HCT116 (cell line): Measurements from ENCODE around the gene EHD3. TPM values are rescaled to one million over a fixed set of nuclear protein-coding genes. Genes with fewer than 3 reads are reported as not detected.

Experiments used
- ATAC-seq: fragments of 200-7000 bp; cut with Tn5 transposase; 2 replicates; pipeline ENCODE4 v1.9.1; 2020; ENCODE audit warnings: mild to moderate bottlenecking, moderate library complexity
- BruUV-seq: library from RNA; stranded (reverse); fragments of 400-500 nt; replicated peaks from 2 replicates; lab custom pipeline; 2021; lab: Mats Ljungman, UMichigan
- CTCF ChIA-PET: fragments of 300-600 bp; sonication (Branson Sonifier 250); formaldehyde crosslinking; loops from one replicate; lab custom pipeline; 2021; ENCODE audit warnings: antibody characterized with exemption; lab: Charles Lee
- POLR2A ChIA-PET: fragments of 300-600, 350-600 bp; sonication (Branson Sonifier 250); formaldehyde crosslinking; loops from one replicate; lab custom pipeline; 2021; ENCODE audit warnings: antibody characterized with exemption; lab: Charles Lee
- RAD21 ChIA-PET, 2 experiments: fragments of 300-600 bp; sonication (Branson Sonifier 250); formaldehyde crosslinking; loops; one replicate each; lab custom pipeline; 2023; ENCODE audit warnings: low total read pairs in 2 of 2; ENCODE audit not compliant: uncharacterized antibody in 2 of 2, unreplicated experiment in 2 of 2, low non-redundant PET in 1 of 2; lab: Charles Lee
- DNase-seq: peaks from one replicate; pipeline ENCODE4 v3.0.0-alpha.2; 2010; ENCODE audit warnings: low read depth, low spot score
- H2AFZ ChIP-seq: fragments of 200-600 bp; shearing (Covaris generic), sonication (generic); 2 replicates; pipeline ENCODE4 v1.6.1; 2017; ENCODE audit warnings: low read depth, mixed run types, mixed read lengths, antibody characterized with exemption, low read length; ENCODE audit not compliant: poor library complexity, severe bottlenecking
- H3K27ac ChIP-seq: 2 replicates; pipeline ENCODE4 v1.5.1; 2012; ENCODE audit warnings: low read depth, low read length
- H3K27me3 ChIP-seq: fragments of 200-600 bp; sonication (generic); 2 replicates; pipeline ENCODE4 v1.6.1; 2016; ENCODE audit warnings: mixed run types, low read length, mixed read lengths; ENCODE audit not compliant: insufficient read depth
- H3K36me3 ChIP-seq, 2 experiments: fragments of 200-500 bp in 1 of 2; fragments of 200-600 bp in 1 of 2; sonication (Bioruptor generic) in 1 of 2; sonication (generic) in 1 of 2; 2 replicates each; pipeline versions ENCODE4 v1.5.1 to v1.6.1; 2014 to 2016; ENCODE audit warnings: low read length in 2 of 2, inconsistent platforms in 1 of 2, mixed read lengths in 1 of 2, mixed run types in 1 of 2; ENCODE audit not compliant: insufficient read depth in 2 of 2, control insufficient read depth in 1 of 2
- H3K4me1 ChIP-seq, 2 experiments: fragments of 200-600 bp in 1 of 2; sonication (generic) in 1 of 2; 2 replicates each; pipeline versions ENCODE4 v1.5.1 to v1.6.1; 2012 to 2017; ENCODE audit warnings: low read length in 2 of 2, inconsistent platforms in 1 of 2, mild to moderate bottlenecking in 1 of 2, mixed read lengths in 1 of 2, mixed run types in 1 of 2, moderate library complexity in 1 of 2; ENCODE audit not compliant: insufficient read depth in 2 of 2, control insufficient read depth in 1 of 2
- H3K4me2 ChIP-seq: fragments of 200-600 bp; sonication (generic); 2 replicates; pipeline ENCODE4 v1.6.1; 2017; ENCODE audit warnings: mixed run types, low read length, mixed read lengths
- H3K4me3 ChIP-seq, 2 experiments: fragments of 200-600 bp in 1 of 2; sonication (generic) in 1 of 2; replicated peaks in 1 of 2; 2 replicates each; pipeline ENCODE4 v1.5.1; 2011 to 2016; ENCODE audit warnings: low read length in 2 of 2, control low read depth in 1 of 2, low read depth in 1 of 2, mild to moderate bottlenecking in 1 of 2, mixed read lengths in 1 of 2, mixed run types in 1 of 2
- H3K79me2 ChIP-seq: fragments of 200-600 bp; sonication (generic); 2 replicates; pipeline ENCODE4 v1.6.1; 2017; ENCODE audit warnings: mild to moderate bottlenecking, mixed run types, low read length, moderate library complexity, mixed read lengths; ENCODE audit not compliant: insufficient read depth
- H3K9ac ChIP-seq: fragments of 200-600 bp; sonication (generic); 2 replicates; pipeline ENCODE4 v1.6.1; 2016; ENCODE audit warnings: low read length, mixed read lengths
- H3K9me2 ChIP-seq: fragments of 200-600 bp; sonication (generic), shearing (Covaris generic); 2 replicates; pipeline ENCODE4 v1.6.1; 2017; ENCODE audit warnings: mixed run types, mild to moderate bottlenecking, moderate library complexity; ENCODE audit not compliant: insufficient read depth
- H3K9me3 ChIP-seq, 2 experiments: fragments of 200-500 bp in 1 of 2; fragments of 200-600 bp in 1 of 2; sonication (Bioruptor generic) in 1 of 2; sonication (generic) in 1 of 2; 2 replicates each; pipeline ENCODE4 v1.6.1; 2014 to 2017; ENCODE audit warnings: low read length in 2 of 2, mixed read lengths in 2 of 2, inconsistent platforms in 1 of 2, low read depth in 1 of 2, mild to moderate bottlenecking in 1 of 2, mixed run types in 1 of 2, moderate library complexity in 1 of 2; ENCODE audit not compliant: control insufficient read depth in 1 of 2, insufficient read depth in 1 of 2
- H4K20me1 ChIP-seq: fragments of 200-600 bp; sonication (generic), shearing (Covaris generic); 2 replicates; pipeline ENCODE4 v1.6.1; 2017; ENCODE audit warnings: mixed run types, mild to moderate bottlenecking, moderate library complexity; ENCODE audit not compliant: insufficient read depth
- ATF3 ChIP-seq: IDR thresholded peaks from 2 replicates; pipeline ENCODE4 v1.6.1; 2012
- CBX3 ChIP-seq: IDR thresholded peaks from 2 replicates; pipeline ENCODE4 v1.6.1; 2012; ENCODE audit warnings: low read depth
- ELF1 ChIP-seq: IDR thresholded peaks from 2 replicates; pipeline ENCODE4 v1.6.1; 2012; ENCODE audit warnings: low read depth, borderline replicate concordance
- EZH2 ChIP-seq: fragments of 200-600 bp; sonication (generic); IDR thresholded peaks from 2 replicates; pipeline ENCODE4 v1.6.1; 2017; ENCODE audit warnings: antibody characterized with exemption, mixed run types
- EZH2phosphoT487 ChIP-seq: fragments of 200-600 bp; IDR thresholded peaks from 2 replicates; pipeline ENCODE4 v1.6.1; 2018; ENCODE audit warnings: antibody characterized with exemption, borderline replicate concordance
- FOSL1 ChIP-seq: IDR thresholded peaks from 2 replicates; pipeline ENCODE4 v1.6.1; 2012; ENCODE audit warnings: low read depth
- JUND ChIP-seq: IDR thresholded peaks from 2 replicates; pipeline ENCODE4 v1.6.1; 2012
- MAX ChIP-seq: IDR thresholded peaks from 2 replicates; pipeline ENCODE4 v1.6.1; 2012
- POLR2A ChIP-seq: IDR thresholded peaks from 2 replicates; pipeline ENCODE4 v1.7.0; 2011; ENCODE audit warnings: borderline replicate concordance; ENCODE audit not compliant: insufficient read depth, insufficient read length; ENCODE audit errors: extremely low read depth
- RAD21 ChIP-seq: IDR thresholded peaks from 2 replicates; pipeline ENCODE4 v1.6.1; 2012; ENCODE audit warnings: low read depth, mild to moderate bottlenecking
- SIN3A ChIP-seq: IDR thresholded peaks from 2 replicates; pipeline ENCODE4 v1.6.1; 2012; ENCODE audit warnings: low read depth
- SP1 ChIP-seq: IDR thresholded peaks from 2 replicates; pipeline ENCODE4 v1.6.1; 2012; ENCODE audit warnings: low read depth
- SRF ChIP-seq: IDR thresholded peaks from 2 replicates; pipeline ENCODE4 v1.6.1; 2012; ENCODE audit warnings: low read depth
- TCF7L2 ChIP-seq: IDR thresholded peaks from 2 replicates; pipeline ENCODE4 v1.7.0; 2011; ENCODE audit warnings: borderline replicate concordance, inconsistent platforms; ENCODE audit not compliant: insufficient read depth, insufficient read length; ENCODE audit errors: extremely low read depth
- YY1 ChIP-seq: IDR thresholded peaks from 2 replicates; pipeline ENCODE4 v1.6.1; 2011; ENCODE audit warnings: low read length, low read depth, moderate library complexity, mild to moderate bottlenecking; ENCODE audit not compliant: insufficient replicate concordance; ENCODE audit errors: extremely low read depth
- ZFX ChIP-seq: fragments of 450-650 bp; IDR thresholded peaks from 2 replicates; pipeline ENCODE4 v1.6.1; 2017
- intact Hi-C: fragments of 100-400 bp; cut with micrococcal nuclease; formaldehyde crosslinking; loops from 2 replicates; pipeline ENCODE4 v1.10.0; 2022
- total RNA-seq: library from RNA; stranded (reverse); gene quantifications from one replicate; pipeline ENCODE4 v1.2.1, GENCODE V29; 2021; ENCODE audit not compliant: unreplicated experiment
- TF ChIP-seq, protein P1 (sequence below), 3 experiments: fragments of 200-600 bp in 1 of 3; sonication (generic) in 1 of 3; IDR thresholded peaks in 2 of 3; conservative IDR thresholded peaks in 1 of 3; 2 replicates each; pipeline ENCODE4 v1.5.1; 2012 to 2017; ENCODE audit warnings: low read depth in 2 of 3, low read length in 2 of 3, antibody characterized with exemption in 1 of 3, borderline replicate concordance in 1 of 3, control low read depth in 1 of 3, mild to moderate bottlenecking in 1 of 3, mixed read lengths in 1 of 3, mixed run types in 1 of 3, moderate library complexity in 1 of 3; ENCODE audit not compliant: insufficient read depth in 1 of 3

EHD3 gene
- total RNA-seq, 1 experiment from 2014 or later: not detected

DNA sequence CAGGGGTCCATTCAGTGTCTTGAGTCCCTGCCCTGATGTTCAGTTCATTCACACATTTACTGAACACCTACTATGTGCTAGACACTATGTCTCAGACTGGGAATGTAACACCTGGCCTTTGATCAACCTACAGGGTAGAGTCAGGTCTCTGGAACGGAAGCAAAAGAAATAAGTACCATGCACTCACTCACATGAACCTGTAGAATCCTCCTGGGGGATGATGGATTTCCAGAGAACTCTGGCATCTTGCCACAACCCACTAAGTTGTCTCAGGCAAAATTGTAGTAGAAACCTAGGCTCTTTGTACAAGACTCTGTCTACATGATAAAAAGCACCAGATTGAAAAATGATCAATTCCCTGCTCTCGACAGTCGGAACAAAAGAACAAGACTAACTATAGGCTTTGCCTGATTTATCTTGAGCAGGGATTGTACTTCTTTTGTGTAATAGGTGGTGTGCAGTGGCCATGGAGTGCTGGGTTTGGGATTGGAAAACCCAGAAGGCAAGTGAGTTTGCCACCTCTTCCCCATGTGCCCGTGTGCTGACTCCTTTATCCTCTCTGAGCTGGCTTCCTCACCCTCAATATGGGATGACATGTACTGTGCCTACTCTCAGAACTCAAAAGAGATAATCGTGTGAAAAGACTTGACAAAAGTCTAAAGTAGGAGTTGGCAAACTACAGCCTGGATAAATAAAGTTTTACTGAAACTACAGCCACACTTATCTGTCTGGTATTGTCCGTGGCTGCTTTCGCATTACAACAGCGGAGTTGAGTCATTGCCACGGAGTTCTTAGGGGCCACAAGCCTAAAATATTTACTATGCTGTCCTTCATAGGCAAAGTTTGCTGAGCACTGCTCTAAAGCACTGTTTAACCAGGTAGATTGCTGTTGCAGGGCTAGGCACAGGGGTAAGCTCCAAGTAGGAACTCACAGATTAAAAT is 21.0 kb upstream of the EHD3 start (continued):
- TF ChIP-seq, protein P1, sequence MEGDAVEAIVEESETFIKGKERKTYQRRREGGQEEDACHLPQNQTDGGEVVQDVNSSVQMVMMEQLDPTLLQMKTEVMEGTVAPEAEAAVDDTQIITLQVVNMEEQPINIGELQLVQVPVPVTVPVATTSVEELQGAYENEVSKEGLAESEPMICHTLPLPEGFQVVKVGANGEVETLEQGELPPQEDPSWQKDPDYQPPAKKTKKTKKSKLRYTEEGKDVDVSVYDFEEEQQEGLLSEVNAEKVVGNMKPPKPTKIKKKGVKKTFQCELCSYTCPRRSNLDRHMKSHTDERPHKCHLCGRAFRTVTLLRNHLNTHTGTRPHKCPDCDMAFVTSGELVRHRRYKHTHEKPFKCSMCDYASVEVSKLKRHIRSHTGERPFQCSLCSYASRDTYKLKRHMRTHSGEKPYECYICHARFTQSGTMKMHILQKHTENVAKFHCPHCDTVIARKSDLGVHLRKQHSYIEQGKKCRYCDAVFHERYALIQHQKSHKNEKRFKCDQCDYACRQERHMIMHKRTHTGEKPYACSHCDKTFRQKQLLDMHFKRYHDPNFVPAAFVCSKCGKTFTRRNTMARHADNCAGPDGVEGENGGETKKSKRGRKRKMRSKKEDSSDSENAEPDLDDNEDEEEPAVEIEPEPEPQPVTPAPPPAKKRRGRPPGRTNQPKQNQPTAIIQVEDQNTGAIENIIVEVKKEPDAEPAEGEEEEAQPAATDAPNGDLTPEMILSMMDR (IDR thresholded peaks at IDR 0.05 in 2 of 3, conservative IDR thresholded peaks at IDR 0.05 in 1 of 3; ENCODE audit: borderline replicate concordance in 1 of 3, insufficient read depth in 1 of 3, low read depth in 2 of 3, low read length in 2 of 3): no peak
- TF ChIP-seq ZFX: no peak
- TF ChIP-seq RAD21: no peak
- no peak for TF ChIP-seq SP1
- TF ChIP-seq EZH2: no peak
- TF ChIP-seq YY1: no peak
- no peak for TF ChIP-seq JUND
- no peak for TF ChIP-seq EZH2phosphoT487
- TF ChIP-seq MAX: no peak
- no peak for TF ChIP-seq FOSL1
- TF ChIP-seq POLR2A: no peak
- TF ChIP-seq, all 23 proteins: peak for 0

GRCh38 chr2:31213601-31214443 is 20.1 kb upstream of the EHD3 start:
- CTCF ChIA-PET: no interaction called here
- DNase-seq: no peak
- no peaks in the 10 kb centered on the region for H3K9me2 ChIP-seq

More at GRCh38 chr2:31213601-31214443, 20.1 kb upstream of the EHD3 start:
- TF ChIP-seq CBX3: no peak
- no peak for TF ChIP-seq EZH2
- no peak for TF ChIP-seq POLR2A
- no peak for TF ChIP-seq ATF3
- no peak for TF ChIP-seq TCF7L2
- no peak for TF ChIP-seq FOSL1
- TF ChIP-seq SRF: no peak
- TF ChIP-seq RAD21: no peak
- TF ChIP-seq EZH2phosphoT487: no peak
- TF ChIP-seq ELF1: no peak
- TF ChIP-seq, protein P1 (IDR thresholded peaks at IDR 0.05 in 2 of 3, conservative IDR thresholded peaks at IDR 0.05 in 1 of 3; ENCODE audit: borderline replicate concordance in 1 of 3, insufficient read depth in 1 of 3, low read depth in 2 of 3, low read length in 2 of 3): no peak
- no peak for TF ChIP-seq SIN3A
- no peak overlapping the region for H3K4me2 ChIP-seq
- H3K4me1 ChIP-seq: no peaks in the 10 kb centered on the region
- BruUV-seq: no TSS peak
- intact Hi-C loops: no loop called here
- no peak for ATAC-seq
- POLR2A ChIA-PET: no interaction called here
- H3K27ac ChIP-seq: no peak overlapping the region
- RAD21 ChIA-PET: no interaction called here
- H3K9ac ChIP-seq: no peak overlapping the region
- H3K27me3 ChIP-seq: peaks cover 15% of the 10 kb centered on the region; the same call in 1 of the 2 replicates
- no peaks in the 10 kb centered on the region for H4K20me1 ChIP-seq
- no peaks in the 10 kb centered on the region for H3K79me2 ChIP-seq
- H2AFZ ChIP-seq: no peak overlapping the region
- no peaks in the 10 kb centered on the region for H3K9me3 ChIP-seq
- no peak overlapping the region for H3K4me3 ChIP-seq
- no peaks in the 10 kb centered on the region for H3K36me3 ChIP-seq
